Adrenal gland (tissue), 12 donors: ENCODE measurements around the gene PACS1. TPM values are rescaled to one million over a fixed set of nuclear protein-coding genes. Genes with fewer than 3 reads are reported as not detected.
"Not testable (repeated sequence)": the region's sequence is repeated elsewhere in the genome, so short reads cannot be mapped to it uniquely, and the experiment has no call there.

Experiments
- DNase-seq, 7 donors: peaks; one replicate each; pipeline ENCODE4 v3.0.0-alpha.2; 2019 to 2020
- H3K27ac ChIP-seq, 5 donors: fragments of 200-600 bp; sonication (generic) in 4 of 5; 1 replicate in 3 of 5; 2 replicates in 2 of 5; pipeline versions ENCODE4 v1.5.1 to v1.8.0; 2016 to 2020; ENCODE audit warnings: mild to moderate bottlenecking in 1 of 5
- H3K27me3 ChIP-seq: fragments of 200-600 bp; 2 replicates; pipeline ENCODE4 v1.8.0; 2021
- H3K36me3 ChIP-seq, 2 donors: fragments of 200-600 bp; replicated peaks in 1 of 2; 1 replicate in 1 of 2; 2 replicates in 1 of 2; pipeline versions ENCODE4 v1.5.1 to v1.8.0; 2018 to 2022
- H3K4me1 ChIP-seq, 2 donors: fragments of 200-600 bp; replicated peaks in 1 of 2; 1 replicate in 1 of 2; 2 replicates in 1 of 2; pipeline versions ENCODE4 v1.5.1 to v1.8.0; 2018 to 2021
- H3K4me3 ChIP-seq, 4 donors: fragments of 200-600 bp; sonication (generic) in 3 of 4; one replicate each; pipeline ENCODE4 v1.5.1; 2016 to 2018
- H3K9me3 ChIP-seq, 3 donors: fragments of 200-600 bp; sonication (generic) in 1 of 3; replicated peaks in 1 of 3; 1 replicate in 2 of 3; 2 replicates in 1 of 3; pipeline versions ENCODE4 v1.5.1 to v1.8.0; 2016 to 2021
- CTCF ChIP-seq, 6 experiments: fragments of 450-650 bp in 4 of 6; fragments of 200-600 bp in 2 of 6; sonication (generic) in 1 of 6; IDR thresholded peaks; 1 replicate in 5 of 6; 2 replicates in 1 of 6; pipeline versions ENCODE4 v1.5.1 to v1.8.0; 2016 to 2021; ENCODE audit warnings: antibody characterized with exemption in 6 of 6, mild to moderate bottlenecking in 2 of 6, moderate library complexity in 1 of 6
- POLR2A ChIP-seq, 2 donors: fragments of 450-650 bp; IDR thresholded peaks; one replicate each; pipeline ENCODE4 v1.6.1; 2017; ENCODE audit warnings: antibody characterized with exemption in 2 of 2, mild to moderate bottlenecking in 2 of 2, moderate library complexity in 1 of 2
- WGBS, 4 donors: extraction: QIAGEN DNeasy Blood & Tissue Kit in 2 of 4; methylation state at CpG; one replicate each; pipeline versions ENCODE4 v1.1.5 to v1.1.7; 2013 to 2017; 5-methylcytosine and 5-hydroxymethylcytosine counted together
- intact Hi-C, 2 donors: fragments of 100-400 bp; cut with DNase I; formaldehyde crosslinking; loops; one replicate each; pipeline versions ENCODE4 v1.14.1 to v1.15.0; 2022 to 2023
- polyA plus RNA-seq, 3 donors: library from polyadenylated mRNA; stranded (reverse); fragments of 200-250 nt in 2 of 3; fragments of 350-450 nt in 1 of 3; fragmentation: Illumina TruSeq in 1 of 3; extraction: RNeasy Lipid Tissue Mini Kit (QIAGEN cat#74804) in 1 of 3; gene quantifications; one replicate each; pipeline ENCODE4 v1.2.3, GENCODE V29; 2013 to 2014
- total RNA-seq, 9 donors: library from RNA; depleted of rRNA in 4 of 9; stranded (reverse); fragments of >200 nt in 4 of 9; fragments of 120-200 nt in 1 of 9; fragmentation: NEBNext Ultra II Directional in 1 of 9; extraction: Animal tissue kit (Norgen Biotek cat#: 25700) in 1 of 9; gene quantifications; one replicate each; pipeline versions ENCODE4 v1.1.0 to v1.2.4, GENCODE V29; 2013 to 2023
- donor health status: healthy with polysubstance abuse.
- donor health status: Bipolar disorder and iron deficiency.
- donor health status: DM: yes; HTN: yes; CAD: no.
- donor health status: DM: no; HTN: no; CAD: no.
- donor health status: DM: no; HTN: no; CAD: no.
- donor health status: DM: yes; HTN: yes; CAD: no.

PACS1 gene
- total and polyA plus RNA-seq, 12 donors = 21.1 to 60.5 (median 38.2) TPM

GRCh38 chr11:66073669-66074068, 3.6 kb downstream of the PACS1 start:
- DNase-seq = peak in 1 of 7 donors; percentile 3
- H3K4me1 ChIP-seq = peaks cover 15 to 24% of the 10 kb centered on the region in 2 donors
- 95 to 100% (median 98%) methylated on average over 1 of the region's 1 CpG for WGBS, 4 donors
- TF ChIP-seq CTCF (IDR thresholded peaks at IDR 0.05) (no peak), POLR2A (IDR thresholded peaks at IDR 0.05) (no peak)
- H3K27me3 ChIP-seq = no peaks in the 10 kb centered on the region
- H3K4me3 ChIP-seq = no peak overlapping the region
- no peaks in the 10 kb centered on the region for H3K36me3 ChIP-seq
- no peaks in the 10 kb centered on the region for H3K9me3 ChIP-seq
- H3K27ac ChIP-seq = no peak overlapping the region
- intact Hi-C loops = loop anchor here in 1 of 2 donors (10.0 kb wide), 1 partner anchor 571 kb away; no protein-coding TSS in a partner anchor

- intact Hi-C loops = loop anchor here in 1 of 2 donors (10.0 kb wide), 1 partner anchor 570 kb away; no protein-coding TSS in a partner anchor
- no peak for DNase-seq
- H3K4me3 ChIP-seq = no peak overlapping the region
- no peaks in the 10 kb centered on the region for H3K27me3 ChIP-seq
- H3K9me3 ChIP-seq = no peaks in the 10 kb centered on the region
- H3K4me1 ChIP-seq = peaks cover 5 to 21% of the 10 kb centered on the region in 2 donors
- H3K36me3 ChIP-seq = no peaks in the 10 kb centered on the region
- 95 to 96% (median 96%) methylated on average over 4 of the region's 4 CpGs for whole genome bisulfite sequencing, 4 donors
- H3K27ac ChIP-seq = no peak overlapping the region
- TF ChIP-seq POLR2A (IDR thresholded peaks at IDR 0.05) = no peak
- no peak for TF ChIP-seq CTCF (IDR thresholded peaks at IDR 0.05)
These were observed 5.2 kb downstream of the PACS1 start for GRCh38 chr11:66075273-66075672.

GRCh38 chr11:66076561-66076960, 6.5 kb downstream of the PACS1 start:
- intact Hi-C loops = loop anchor here in 1 of 2 donors (10.0 kb wide), 1 partner anchor 568 kb away; no protein-coding TSS in a partner anchor
- WGBS, 4 donors = 92 to 98% (median 95%) methylated on average over 8 to 9 of the region's 9 CpGs
- no peaks in the 10 kb centered on the region for H3K9me3 ChIP-seq
- H3K4me3 ChIP-seq = no peak overlapping the region
- peaks cover 11 to 30% of the 10 kb centered on the region in 2 donors for H3K4me1 ChIP-seq
- no peaks in the 10 kb centered on the region for H3K27me3 ChIP-seq
- no peak overlapping the region for H3K27ac ChIP-seq
- no peak for TF ChIP-seq POLR2A (IDR thresholded peaks at IDR 0.05)
- TF ChIP-seq CTCF (IDR thresholded peaks at IDR 0.05) = no peak
- no peaks in the 10 kb centered on the region for H3K36me3 ChIP-seq
- DNase-seq = no peak

GRCh38 chr11:66077927-66078326, 7.9 kb downstream of the PACS1 start:
- TF ChIP-seq POLR2A (IDR thresholded peaks at IDR 0.05) = no peak
- no peak for TF ChIP-seq CTCF (IDR thresholded peaks at IDR 0.05)
- Histone ChIP-seq H3K4me3 (no peak overlapping the region), H3K9me3 (no peaks in the 10 kb centered on the region), H3K4me1 (peaks cover 14 to 34% of the 10 kb centered on the region in 2 donors), H3K27ac (no peak overlapping the region), H3K36me3 (no peaks in the 10 kb centered on the region), H3K27me3 (no peaks in the 10 kb centered on the region)
- DNase-seq = no peak
- 89 to 93% (median 91%) methylated on average over 3 of the region's 3 CpGs for WGBS, 4 donors
- intact Hi-C loops = loop anchor here in 1 of 2 donors (10.0 kb wide), 1 partner anchor 567 kb away; no protein-coding TSS in a partner anchor

- H3K27me3 ChIP-seq, H3K9me3 ChIP-seq, H3K27ac ChIP-seq, H3K36me3 ChIP-seq, DNase-seq, H3K4me3 ChIP-seq: not testable (repeated sequence)
- WGBS, 4 donors = 78 to 86% (median 81%) methylated on average over 7 of the region's 7 CpGs
- H3K4me1 ChIP-seq = peaks cover 24 to 44% of the 10 kb centered on the region in 2 donors
- intact Hi-C loops = loop anchor here in 1 of 2 donors (10.0 kb wide), 1 partner anchor 566 kb away; no protein-coding TSS in a partner anchor
These were observed 8.9 kb downstream of the PACS1 start for GRCh38 chr11:66078949-66079348.
